Stimulated activated CD4-positive, alpha-beta T cell treated with anti-CD3 and anti-CD28 coated beads, Interleukin-4, amount 100 ng/mL, for 48 hours (primary cell): ENCODE measurements around the gene TARS3.

ENCODE experiments used
- DNase-seq, 2 donors: peaks; one replicate each; pipeline ENCODE4 v3.0.0-alpha.2; 2020; ENCODE audit warnings: low read depth in 2 of 2

Gene TARS3

DNA sequence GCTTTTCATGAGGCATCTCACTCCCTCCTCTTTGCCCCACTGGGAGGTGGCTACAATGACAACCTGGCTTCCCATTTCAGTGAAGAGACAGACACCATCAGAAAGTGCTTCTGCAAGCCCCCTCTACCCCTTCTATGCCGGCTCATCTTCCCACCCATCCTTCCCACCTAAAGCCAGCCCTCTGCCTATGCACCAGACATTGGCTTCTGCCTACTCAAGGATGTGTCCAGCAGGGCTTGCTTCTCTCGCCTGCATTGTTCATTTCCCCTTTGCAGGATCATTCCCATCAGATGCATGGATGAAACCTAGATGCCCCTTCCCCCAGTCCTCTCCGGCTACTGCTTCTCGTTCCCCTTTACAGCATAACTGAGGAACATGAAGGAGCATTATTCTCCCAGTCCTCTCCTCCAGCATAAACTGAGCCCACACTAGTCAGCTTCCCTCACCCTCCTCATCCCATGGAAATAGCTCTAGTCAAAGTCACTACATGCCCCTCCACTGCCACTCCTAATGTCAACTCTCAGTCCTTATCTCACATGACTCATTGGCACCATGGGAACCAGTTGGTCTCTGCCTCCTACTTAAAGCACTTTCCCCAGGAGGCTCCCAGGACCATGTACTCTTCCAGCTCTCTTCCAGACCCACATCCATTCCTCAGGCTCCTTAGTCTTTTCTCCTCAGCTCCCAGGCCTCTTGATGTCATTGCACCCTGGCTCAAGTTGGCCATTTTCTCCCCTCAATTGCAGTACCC lies 120.0 kb downstream of the TARS3 start:
- no peak for DNase-seq
